IMR-90 (cell line): Measurements from ENCODE around the gene CDC5L. TPM values are rescaled to one million over a fixed set of nuclear protein-coding genes. Genes with fewer than 3 reads are reported as not detected.
A peak's percentile ranks its signal among the peaks of the same experiment; 100 is the strongest.

Source experiments
- ATAC-seq: fragments of 200-7000 bp; cut with Tn5 transposase; 2 replicates; pipeline ENCODE4 v1.9.1; 2020; ENCODE audit warnings: low read depth, mild to moderate bottlenecking, moderate library complexity
- BruUV-seq: library from RNA; stranded (reverse); fragments of 400-500 nt; replicated peaks from 2 replicates; lab custom pipeline; 2021; lab: Mats Ljungman, UMichigan
- CTCF ChIA-PET: fragments of 300-600 bp; formaldehyde crosslinking; extraction: SDS; loops from one replicate; lab custom pipeline; 2021; ENCODE audit warnings: antibody characterized with exemption; lab: Yijun Ruan, JAX
- POLR2A ChIA-PET: fragments of 300-600 bp; sonication (Branson Sonifier 250); formaldehyde crosslinking; loops from one replicate; lab custom pipeline; 2022; ENCODE audit warnings: antibody characterized with exemption; ENCODE audit not compliant: unreplicated experiment; lab: Charles Lee
- DNase-seq: peaks from one replicate; pipeline ENCODE4 v3.0.0; 2013
- H2AFZ ChIP-seq: replicated peaks from 2 replicates; pipeline ENCODE3; 2013; ENCODE audit warnings: low read length, mild to moderate bottlenecking; ENCODE audit not compliant: poor library complexity
- H2AK5ac ChIP-seq: 2 replicates; pipeline ENCODE4 v1.6.1; 2013; ENCODE audit warnings: low read depth, low read length, inconsistent platforms
- H2AK9ac ChIP-seq: replicated peaks from 2 replicates; pipeline ENCODE3; 2013; ENCODE audit warnings: mild to moderate bottlenecking, low read depth, low read length, moderate library complexity; ENCODE audit not compliant: poor library complexity
- H2BK120ac ChIP-seq: 2 replicates; pipeline ENCODE4 v1.6.1; 2013; ENCODE audit warnings: low read depth, low read length, inconsistent platforms
- H2BK15ac ChIP-seq: 3 replicates; pipeline ENCODE4 v1.6.1; 2013; ENCODE audit warnings: low read depth, low read length, inconsistent platforms
- H2BK20ac ChIP-seq: 2 replicates; pipeline ENCODE4 v1.6.1; 2013; ENCODE audit warnings: low read depth, mild to moderate bottlenecking, inconsistent platforms, low read length, moderate library complexity
- H2BK5ac ChIP-seq: 2 replicates; pipeline ENCODE4 v1.6.1; 2013; ENCODE audit warnings: mild to moderate bottlenecking, low read depth, low read length, inconsistent platforms; ENCODE audit not compliant: poor library complexity, severe bottlenecking
- H3K14ac ChIP-seq: replicated peaks from 2 replicates; pipeline ENCODE4 v1.6.1; 2013; ENCODE audit warnings: low read depth, low read length, inconsistent platforms
- H3K18ac ChIP-seq: 2 replicates; pipeline ENCODE4 v1.6.1; 2013; ENCODE audit warnings: low read depth, low read length, control low read depth
- H3K23ac ChIP-seq: 2 replicates; pipeline ENCODE4 v1.6.1; 2013; ENCODE audit warnings: low read depth, low read length, inconsistent platforms
- H3K27ac ChIP-seq: 2 replicates; pipeline ENCODE4 v1.5.1; 2013; ENCODE audit warnings: mild to moderate bottlenecking, control low read depth, low read length; ENCODE audit not compliant: insufficient read depth
- H3K27me3 ChIP-seq: 2 replicates; pipeline ENCODE4 v1.6.1; 2013; ENCODE audit warnings: low read length; ENCODE audit not compliant: control insufficient read depth, insufficient read depth
- H3K36me3 ChIP-seq: 2 replicates; pipeline ENCODE4 v1.6.1; 2013; ENCODE audit warnings: low read length, mixed read lengths; ENCODE audit not compliant: control insufficient read depth, insufficient read depth
- H3K4ac ChIP-seq: 2 replicates; pipeline ENCODE4 v1.6.1; 2013; ENCODE audit warnings: low read depth, low read length, inconsistent platforms
- H3K4me1 ChIP-seq: 2 replicates; pipeline ENCODE4 v1.6.1; 2013; ENCODE audit warnings: low read length, mixed read lengths; ENCODE audit not compliant: control insufficient read depth, insufficient read depth
- H3K4me2 ChIP-seq: 2 replicates; pipeline ENCODE4 v1.6.1; 2013; ENCODE audit warnings: low read depth, mild to moderate bottlenecking, control low read depth, low read length, moderate library complexity
- H3K4me3 ChIP-seq: 2 replicates; pipeline ENCODE4 v1.5.1; 2013; ENCODE audit warnings: low read depth, mild to moderate bottlenecking, control low read depth, low read length, moderate library complexity; ENCODE audit not compliant: insufficient read depth
- H3K56ac ChIP-seq: 2 replicates; pipeline ENCODE4 v1.6.1; 2013; ENCODE audit warnings: low read length, inconsistent platforms; ENCODE audit not compliant: insufficient read depth; ENCODE audit errors: extremely low read depth
- H3K79me1 ChIP-seq, 2 experiments: 2 replicates each; pipeline ENCODE4 v1.6.1; 2013; ENCODE audit warnings: low read length in 2 of 2, inconsistent platforms in 1 of 2, low read depth in 1 of 2
- H3K9ac ChIP-seq: 2 replicates; pipeline ENCODE4 v1.6.1; 2013; ENCODE audit warnings: low read depth, low read length, control low read depth
- H3K9me1 ChIP-seq: 2 replicates; pipeline ENCODE4 v1.6.1; 2013; ENCODE audit warnings: low read length, inconsistent platforms; ENCODE audit not compliant: insufficient read depth
- H3K9me3 ChIP-seq: 2 replicates; pipeline ENCODE4 v1.6.1; 2013; ENCODE audit warnings: low read length; ENCODE audit not compliant: control insufficient read depth, insufficient read depth
- H4K20me1 ChIP-seq: 2 replicates; pipeline ENCODE4 v1.6.1; 2013; ENCODE audit warnings: low read length, inconsistent platforms; ENCODE audit not compliant: insufficient read depth
- H4K5ac ChIP-seq: 2 replicates; pipeline ENCODE4 v1.6.1; 2013; ENCODE audit warnings: mild to moderate bottlenecking, low read depth, low read length, control low read depth
- H4K8ac ChIP-seq, 2 experiments: 2 replicates each; pipeline ENCODE4 v1.6.1; 2013; ENCODE audit warnings: low read depth in 2 of 2, low read length in 2 of 2, control low read depth in 1 of 2, inconsistent platforms in 1 of 2
- H4K91ac ChIP-seq: 2 replicates; pipeline ENCODE4 v1.6.1; 2013; ENCODE audit warnings: low read depth, low read length, inconsistent platforms; ENCODE audit not compliant: insufficient read depth
- CEBPB ChIP-seq: IDR thresholded peaks from 2 replicates; pipeline ENCODE4 v1.6.1; 2012; ENCODE audit warnings: low read depth, low read length, improper control_type of control experiment
- MXI1 ChIP-seq: IDR thresholded peaks from 2 replicates; pipeline ENCODE4 v1.6.1; 2012; ENCODE audit warnings: low read depth, mild to moderate bottlenecking, low read length, moderate library complexity, borderline replicate concordance
- NFE2L2 ChIP-seq: fragments of 150-350 bp; IDR thresholded peaks from 2 replicates; pipeline ENCODE4 v1.6.1; 2016; ENCODE audit warnings: low read depth, mild to moderate bottlenecking, low read length
- POLR2A ChIP-seq: IDR thresholded peaks from 2 replicates; pipeline ENCODE4 v1.6.1; 2012; ENCODE audit warnings: mild to moderate bottlenecking, low read depth, low read length
- WGBS, 2 experiments: methylation state at CpG; one replicate each; pipeline versions ENCODE4 v1.1.5 to v1.1.7; 2013; ENCODE audit warnings: missing lambda C conversion rate in 2 of 2; ENCODE audit not compliant: insufficient read length in 1 of 2; ENCODE audit errors: extremely low coverage in 2 of 2; 5-methylcytosine and 5-hydroxymethylcytosine counted together
- dilution Hi-C: fragments of 300-500 bp; cut with HindIII; formaldehyde crosslinking; loops from one replicate; pipeline ENCODE4 v1.14.3; 2018; ENCODE audit warnings: low sequenced_read_pairs; ENCODE audit not compliant: unreplicated experiment
- in situ Hi-C: fragments of 300-500 bp; cut with MboI; formaldehyde crosslinking; loops from 3 replicates; pipeline ENCODE4 v1.14.3; 2019; ENCODE audit warnings: low sequenced_read_pairs, inconsistent platforms, mixed read lengths
- intact Hi-C: fragments of 100-400 bp; cut with micrococcal nuclease; formaldehyde crosslinking; loops from 2 replicates; pipeline ENCODE4 v1.10.0; 2022
- polyA plus RNA-seq, 3 experiments: library from polyadenylated mRNA; depleted of rRNA; stranded (reverse); fragments of >200 nt; gene quantifications; 2 replicates each; pipeline ENCODE4 v1.2.3, GENCODE V29; 2012; ENCODE audit warnings: low replicate concordance in 1 of 3
- total RNA-seq: library from RNA; depleted of rRNA; stranded (reverse); fragments of >200 nt; gene quantifications from 2 replicates; pipeline ENCODE4 v1.2.3, GENCODE V29; 2012
- TF ChIP-seq, protein P1 (sequence below): conservative IDR thresholded peaks from 2 replicates; pipeline ENCODE4 v1.5.1; 2012; ENCODE audit warnings: mild to moderate bottlenecking, low read depth, low read length, improper control_type of control experiment

Gene CDC5L
- total and polyA plus RNA-seq, 2 of the 4 experiments (the other 2 are of a cell fraction), result 9.9 to 17.7 TPM

- no peak overlapping the region; the same call in 1 of the 2 replicates for H2BK20ac ChIP-seq
- dilution Hi-C loops (no loop called here), intact Hi-C loops (no loop called here), in situ Hi-C loops (no loop called here)
- no peak overlapping the region for H4K8ac ChIP-seq
- H2BK5ac ChIP-seq, result no peak overlapping the region
- H3K4ac ChIP-seq, result no peak overlapping the region
- no peak overlapping the region for H2BK15ac ChIP-seq
- no peak overlapping the region; the same call in 1 of the 2 replicates for H4K5ac ChIP-seq
- H3K14ac ChIP-seq, result peak overlapping the region; percentile 19; the same call in 1 of the 2 replicates
- no peaks in the 10 kb centered on the region for H4K20me1 ChIP-seq
- no peak for TF ChIP-seq CEBPB
- peak; percentile 39; the same call in 1 of the 2 replicates for TF ChIP-seq NFE2L2
- no peak for TF ChIP-seq POLR2A
- TF ChIP-seq MXI1, result no peak
- TF ChIP-seq, protein P1, sequence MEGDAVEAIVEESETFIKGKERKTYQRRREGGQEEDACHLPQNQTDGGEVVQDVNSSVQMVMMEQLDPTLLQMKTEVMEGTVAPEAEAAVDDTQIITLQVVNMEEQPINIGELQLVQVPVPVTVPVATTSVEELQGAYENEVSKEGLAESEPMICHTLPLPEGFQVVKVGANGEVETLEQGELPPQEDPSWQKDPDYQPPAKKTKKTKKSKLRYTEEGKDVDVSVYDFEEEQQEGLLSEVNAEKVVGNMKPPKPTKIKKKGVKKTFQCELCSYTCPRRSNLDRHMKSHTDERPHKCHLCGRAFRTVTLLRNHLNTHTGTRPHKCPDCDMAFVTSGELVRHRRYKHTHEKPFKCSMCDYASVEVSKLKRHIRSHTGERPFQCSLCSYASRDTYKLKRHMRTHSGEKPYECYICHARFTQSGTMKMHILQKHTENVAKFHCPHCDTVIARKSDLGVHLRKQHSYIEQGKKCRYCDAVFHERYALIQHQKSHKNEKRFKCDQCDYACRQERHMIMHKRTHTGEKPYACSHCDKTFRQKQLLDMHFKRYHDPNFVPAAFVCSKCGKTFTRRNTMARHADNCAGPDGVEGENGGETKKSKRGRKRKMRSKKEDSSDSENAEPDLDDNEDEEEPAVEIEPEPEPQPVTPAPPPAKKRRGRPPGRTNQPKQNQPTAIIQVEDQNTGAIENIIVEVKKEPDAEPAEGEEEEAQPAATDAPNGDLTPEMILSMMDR, result no peak
- H3K9me3 ChIP-seq, result no peaks in the 10 kb centered on the region
- no peak overlapping the region for H3K4me2 ChIP-seq
- no peak for ATAC-seq
- POLR2A ChIA-PET, result no interaction called here
- no peak overlapping the region for H4K91ac ChIP-seq
- H3K9me1 ChIP-seq, result peaks cover 13% of the 10 kb centered on the region
- no peak overlapping the region for H3K4me3 ChIP-seq
- H3K18ac ChIP-seq, result peak overlapping the region; percentile 33; the same call in 1 of the 2 replicates
- CTCF ChIA-PET, result no interaction called here
- DNase-seq, result peak; percentile 35
- H3K27me3 ChIP-seq, result no peaks in the 10 kb centered on the region
- H3K27ac ChIP-seq, result no peak overlapping the region
- H3K36me3 ChIP-seq, result peaks cover 4% of the 10 kb centered on the region; the same call in 1 of the 2 replicates
- H2AK9ac ChIP-seq, result no peak overlapping the region
- peaks cover 17% of the 10 kb centered on the region for H3K4me1 ChIP-seq
- H3K56ac ChIP-seq, result no peak overlapping the region
- 100% methylated on average over 1 of the region's 5 CpGs; no CpG with 5 or more reads in 1 of the 2 experiments for WGBS, 2 experiments
- H2BK120ac ChIP-seq, result peak overlapping the region; percentile 29; the same call in 1 of the 2 replicates
- no peak overlapping the region for H2AFZ ChIP-seq
- no peak overlapping the region for H3K9ac ChIP-seq
- H3K23ac ChIP-seq, result no peak overlapping the region
- H3K79me1 ChIP-seq, result 0 out of 4 replicates have a peak, but pooled peaks cover 0 to 5% of the 10 kb centered on the region in 2 experiments
- BruUV-seq, result no TSS peak
- no peak overlapping the region for H2AK5ac ChIP-seq
Observed at GRCh38 chr6:44454198-44454597, 66.7 kb downstream of the CDC5L start.
